ENCODE data around the gene LBX1. TPM values are rescaled to one million over a fixed set of nuclear protein-coding genes. Genes with fewer than 3 reads are reported as not detected.

LBX1 gene
- total RNA-seq, 4 donors from 2014 or later = 0.60 TPM; not detected in 3

DNA sequence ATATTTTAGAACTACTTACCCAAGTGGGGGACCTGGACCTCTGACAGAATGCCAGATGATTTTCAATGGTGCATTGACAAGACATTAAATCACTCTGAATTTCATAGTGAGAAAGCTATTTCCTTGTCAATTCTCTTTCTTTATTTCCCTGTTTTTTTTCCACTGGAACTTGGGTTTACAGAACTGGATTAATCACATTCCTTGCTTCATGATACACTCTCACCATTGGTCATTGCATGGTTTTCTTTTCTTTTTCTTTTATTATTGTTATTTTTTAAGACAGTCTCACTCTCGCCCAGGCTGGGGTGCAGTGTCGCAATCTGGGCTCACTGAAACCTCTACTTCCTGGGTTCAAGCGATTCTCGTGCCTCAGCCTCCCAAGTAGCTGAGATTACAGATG, 38.5 kb upstream of the LBX1 start:
- no peak for TF ChIP-seq POLR2A (IDR thresholded peaks at IDR 0.05)
- TF ChIP-seq EP300 (IDR thresholded peaks at IDR 0.05) = no peak
- TF ChIP-seq, protein P1, sequence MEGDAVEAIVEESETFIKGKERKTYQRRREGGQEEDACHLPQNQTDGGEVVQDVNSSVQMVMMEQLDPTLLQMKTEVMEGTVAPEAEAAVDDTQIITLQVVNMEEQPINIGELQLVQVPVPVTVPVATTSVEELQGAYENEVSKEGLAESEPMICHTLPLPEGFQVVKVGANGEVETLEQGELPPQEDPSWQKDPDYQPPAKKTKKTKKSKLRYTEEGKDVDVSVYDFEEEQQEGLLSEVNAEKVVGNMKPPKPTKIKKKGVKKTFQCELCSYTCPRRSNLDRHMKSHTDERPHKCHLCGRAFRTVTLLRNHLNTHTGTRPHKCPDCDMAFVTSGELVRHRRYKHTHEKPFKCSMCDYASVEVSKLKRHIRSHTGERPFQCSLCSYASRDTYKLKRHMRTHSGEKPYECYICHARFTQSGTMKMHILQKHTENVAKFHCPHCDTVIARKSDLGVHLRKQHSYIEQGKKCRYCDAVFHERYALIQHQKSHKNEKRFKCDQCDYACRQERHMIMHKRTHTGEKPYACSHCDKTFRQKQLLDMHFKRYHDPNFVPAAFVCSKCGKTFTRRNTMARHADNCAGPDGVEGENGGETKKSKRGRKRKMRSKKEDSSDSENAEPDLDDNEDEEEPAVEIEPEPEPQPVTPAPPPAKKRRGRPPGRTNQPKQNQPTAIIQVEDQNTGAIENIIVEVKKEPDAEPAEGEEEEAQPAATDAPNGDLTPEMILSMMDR (IDR thresholded peaks at IDR 0.05) = no peak
- Histone ChIP-seq H3K36me3 (no peaks in the 10 kb centered on the region), H3K27me3 (peaks cover 0 to 51% of the 10 kb centered on the region in 2 donors), H3K9me3 (no peaks in the 10 kb centered on the region), H3K4me1 (no peaks in the 10 kb centered on the region), H3K4me3 (no peak overlapping the region), H3K27ac (no peak overlapping the region)
- 83 to 84% methylated on average over 4 of the region's 4 CpGs for WGBS, 2 donors
- no peak for DNase-seq (ENCODE audit: low spot score in 2 of 2)

DNA sequence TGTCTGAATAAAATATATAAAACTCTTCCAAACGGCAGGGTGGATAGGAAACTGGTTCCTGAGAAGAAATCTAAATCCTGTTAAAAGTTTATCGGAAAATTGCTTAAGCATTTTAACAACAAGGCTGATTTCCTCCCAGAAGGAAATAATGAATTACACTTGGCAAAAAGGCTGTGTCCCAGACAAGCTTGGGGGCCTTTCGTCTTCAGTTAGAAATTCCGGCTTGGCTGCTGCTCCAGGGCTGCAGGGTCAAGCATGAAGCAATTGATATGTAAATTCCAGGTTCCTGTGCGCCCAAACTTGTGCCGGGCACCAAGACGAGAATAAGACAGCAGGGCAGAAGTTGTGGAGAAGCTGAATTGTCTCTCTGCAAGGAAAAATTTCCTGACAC, 38.0 kb upstream of the LBX1 start:
- H3K4me1 ChIP-seq = no peaks in the 10 kb centered on the region
- no peak overlapping the region for H3K27ac ChIP-seq
- DNase-seq (ENCODE audit: low spot score in 2 of 2) = no peak
- no peaks in the 10 kb centered on the region for H3K36me3 ChIP-seq
- 49 to 54% methylated on average over 7 of the region's 7 CpGs for WGBS, 2 donors
- H3K9me3 ChIP-seq = no peaks in the 10 kb centered on the region
- H3K27me3 ChIP-seq = peaks cover 0 to 51% of the 10 kb centered on the region in 2 donors
- H3K4me3 ChIP-seq = no peak overlapping the region
- TF ChIP-seq, protein P1 (IDR thresholded peaks at IDR 0.05) = no peak
- TF ChIP-seq EP300 (IDR thresholded peaks at IDR 0.05) (no peak), POLR2A (IDR thresholded peaks at IDR 0.05) (no peak)

DNA sequence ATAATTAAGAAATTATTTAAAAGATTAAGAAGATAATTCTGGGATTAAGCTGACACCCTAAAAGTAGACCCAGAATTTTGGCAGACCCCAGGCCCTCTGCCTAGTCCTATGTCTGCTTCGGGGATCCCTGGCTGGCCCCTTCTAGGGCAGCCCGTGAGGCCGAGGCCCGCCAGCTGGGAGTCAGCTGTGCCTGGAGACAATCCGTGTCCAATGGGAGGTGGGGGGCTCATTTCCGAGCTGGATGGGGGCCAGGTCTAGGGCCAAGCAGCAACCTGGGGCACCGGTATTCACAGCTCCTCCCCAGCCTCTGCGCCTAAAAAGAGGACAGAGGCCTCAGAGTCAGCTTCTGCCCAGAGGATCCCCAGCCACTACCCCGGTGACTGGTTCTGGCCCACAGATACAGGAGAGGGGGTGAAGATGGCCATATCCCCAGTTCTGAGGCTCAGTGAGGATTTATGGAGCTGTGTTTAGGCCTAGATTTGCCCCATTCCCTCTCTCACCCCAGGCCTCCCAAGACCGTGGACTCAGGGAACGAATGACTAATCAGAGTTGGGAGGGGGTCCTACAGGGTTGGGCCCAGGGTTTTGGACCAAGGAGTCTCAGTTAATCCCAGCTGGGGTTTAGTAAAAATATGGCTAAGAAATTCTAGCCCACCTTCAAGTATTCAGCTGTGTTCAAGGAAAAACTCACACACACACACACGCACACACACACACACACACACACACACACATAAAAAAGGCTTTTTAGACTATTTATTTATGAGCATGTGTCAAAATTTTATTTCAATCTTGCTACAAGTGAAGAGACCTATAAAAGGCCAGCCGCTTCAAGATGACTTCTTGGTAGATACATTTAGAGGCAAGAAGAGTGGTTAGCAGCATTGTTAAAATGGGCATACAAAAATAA, 37.4 kb upstream of the LBX1 start:
- no peak overlapping the region for H3K4me3 ChIP-seq
- TF ChIP-seq, protein P1 (IDR thresholded peaks at IDR 0.05) = no peak
- TF ChIP-seq POLR2A (IDR thresholded peaks at IDR 0.05) (no peak), EP300 (IDR thresholded peaks at IDR 0.05) (no peak)
- no peaks in the 10 kb centered on the region for H3K9me3 ChIP-seq
- H3K27ac ChIP-seq = no peak overlapping the region
- 82 to 84% methylated on average over 11 to 13 of the region's 13 CpGs for WGBS, 2 donors
- H3K27me3 ChIP-seq = peaks cover 0 to 51% of the 10 kb centered on the region in 2 donors
- no peak for DNase-seq (ENCODE audit: low spot score in 2 of 2)
- no peaks in the 10 kb centered on the region for H3K36me3 ChIP-seq
- no peaks in the 10 kb centered on the region for H3K4me1 ChIP-seq

DNA sequence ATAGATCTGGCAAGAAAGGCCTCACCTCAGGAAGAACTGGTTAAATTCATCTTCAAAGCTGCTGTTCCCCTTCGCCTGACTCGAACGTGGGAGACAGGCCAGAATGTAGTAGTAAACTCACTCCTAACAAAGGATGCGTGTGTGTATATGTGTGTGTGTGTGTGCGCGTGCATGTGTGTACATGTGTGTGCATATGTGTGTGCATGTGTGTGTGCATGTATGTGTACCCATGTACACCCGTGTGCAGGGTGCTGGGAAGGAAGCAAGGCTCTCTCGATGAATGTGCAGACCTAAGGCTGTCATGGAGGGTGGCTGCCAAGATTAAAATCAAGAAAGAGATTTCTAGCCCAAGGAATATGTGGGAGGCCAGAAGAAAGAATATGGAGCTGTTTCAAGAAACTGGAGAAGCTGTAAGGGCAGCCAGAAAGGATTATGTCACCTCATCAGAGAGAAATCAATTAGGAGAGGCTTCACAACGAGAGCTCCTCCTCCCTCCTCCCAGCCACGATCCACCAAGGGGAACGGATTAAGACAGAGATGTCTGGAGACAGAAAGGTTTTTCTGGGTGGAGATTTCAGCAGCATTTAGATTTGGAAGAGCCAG, 34.0 kb upstream of the LBX1 start:
- H3K4me3 ChIP-seq = no peak overlapping the region
- peaks cover 0 to 62% of the 10 kb centered on the region in 2 donors for H3K27me3 ChIP-seq
- no peak overlapping the region for H3K27ac ChIP-seq
- WGBS, 2 donors = 43 to 52% methylated on average over 11 of the region's 11 CpGs
- H3K9me3 ChIP-seq = peaks cover 0 to 10% (median 0%) of the 10 kb centered on the region in 4 donors
- H3K36me3 ChIP-seq = no peaks in the 10 kb centered on the region
- no peaks in the 10 kb centered on the region for H3K4me1 ChIP-seq
- DNase-seq (ENCODE audit: low spot score in 2 of 2) = no peak
- TF ChIP-seq EP300 (IDR thresholded peaks at IDR 0.05) = no peak
- TF ChIP-seq POLR2A (IDR thresholded peaks at IDR 0.05) = no peak
- TF ChIP-seq, protein P1 (IDR thresholded peaks at IDR 0.05) = no peak

DNA sequence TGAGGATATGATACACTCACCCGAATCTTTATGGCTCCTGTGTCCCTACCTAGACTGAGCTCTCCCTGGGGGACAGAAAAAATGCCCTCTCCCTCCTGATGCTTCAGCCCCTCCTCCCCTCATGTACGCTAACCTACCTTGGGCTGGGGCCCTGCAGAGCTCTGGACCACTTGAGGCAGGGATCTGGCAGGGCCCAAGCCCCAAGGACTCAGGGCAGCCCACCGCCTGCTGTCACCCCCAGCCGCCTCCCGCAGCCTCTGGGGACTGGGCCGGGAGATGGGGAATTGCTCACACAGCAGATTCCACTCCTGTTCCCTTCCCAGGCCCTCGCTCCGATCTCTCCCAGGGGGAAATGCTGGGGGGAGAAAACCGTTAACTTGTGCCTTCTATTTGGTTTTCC, 32.9 kb upstream of the LBX1 start:
- H3K27me3 ChIP-seq = peaks cover 0 to 62% of the 10 kb centered on the region in 2 donors
- no peak for DNase-seq (ENCODE audit: low spot score in 2 of 2)
- WGBS, 2 donors = 53 to 71% methylated on average over 9 of the region's 9 CpGs
- H3K4me3 ChIP-seq = no peak overlapping the region
- TF ChIP-seq EP300 (IDR thresholded peaks at IDR 0.05) = no peak
- H3K27ac ChIP-seq = no peak overlapping the region
- H3K4me1 ChIP-seq = no peaks in the 10 kb centered on the region
- peaks cover 0 to 18% (median 1%) of the 10 kb centered on the region in 4 donors for H3K9me3 ChIP-seq
- no peaks in the 10 kb centered on the region for H3K36me3 ChIP-seq
